Body of pancreas (tissue), 4 donors: Measurements from ENCODE around the gene ADTRP. TPM values are rescaled to one million over a fixed set of nuclear protein-coding genes. Genes with fewer than 3 reads are reported as not detected.

Experiments used
- ATAC-seq: fragments of 150-250 bp; one replicate; pipeline ENCODE4 v1.9.1; 2016
- DNase-seq, 4 donors: peaks; one replicate each; pipeline ENCODE4 v3.0.0-alpha.2; 2019
- H3K27ac ChIP-seq, 4 donors: fragments of 200-600 bp; sonication (generic); 1 replicate in 3 of 4; 2 replicates in 1 of 4; pipeline versions ENCODE4 v1.5.1 to v1.6.1; 2016 to 2019; ENCODE audit warnings: mild to moderate bottlenecking in 1 of 4, mixed read lengths in 1 of 4, moderate library complexity in 1 of 4
- H3K27me3 ChIP-seq, 2 donors: fragments of 200-600 bp; sonication (generic); one replicate each; pipeline ENCODE4 v1.6.0; 2016; ENCODE audit warnings: mild to moderate bottlenecking in 1 of 2
- H3K36me3 ChIP-seq, 2 donors: fragments of 200-600 bp; sonication (generic); replicated peaks in 1 of 2; 2 replicates each; pipeline ENCODE4 v1.5.1; 2016; ENCODE audit warnings: low read depth in 2 of 2; ENCODE audit not compliant: insufficient read depth in 1 of 2
- H3K4me1 ChIP-seq: fragments of 200-600 bp; sonication (generic); one replicate; pipeline ENCODE4 v1.6.0; 2016
- H3K4me3 ChIP-seq, 2 donors: fragments of 200-600 bp; sonication (generic); 1 replicate in 1 of 2; 2 replicates in 1 of 2; pipeline ENCODE4 v1.5.1; 2016 to 2019
- H3K9me3 ChIP-seq, 3 donors: fragments of 200-600 bp; sonication (generic); 1 replicate in 2 of 3; 2 replicates in 1 of 3; pipeline ENCODE4 v1.5.1; 2016
- CTCF ChIP-seq, 7 experiments: fragments of 450-650 bp in 4 of 7; fragments of 200-600 bp in 3 of 7; sonication (generic) in 3 of 7; IDR thresholded peaks; one replicate each; pipeline ENCODE4 v1.5.1; 2016 to 2019; ENCODE audit warnings: antibody characterized with exemption in 7 of 7
- POLR2A ChIP-seq, 3 donors: fragments of 450-650 bp; IDR thresholded peaks; one replicate each; pipeline ENCODE4 v1.6.1; 2016; ENCODE audit warnings: antibody characterized with exemption in 3 of 3, mild to moderate bottlenecking in 2 of 3
- WGBS, 2 donors: methylation state at CpG; one replicate each; pipeline ENCODE4 v1.1.5; 2017; 5-methylcytosine and 5-hydroxymethylcytosine counted together
- intact Hi-C: fragments of 100-400 bp; cut with DNase I; formaldehyde crosslinking; loops from one replicate; pipeline ENCODE4 v1.15.1; 2023
- total RNA-seq, 2 donors: library from RNA; depleted of rRNA; stranded (reverse); fragments of >200 nt; gene quantifications; one replicate each; pipeline ENCODE4 v1.1.0, GENCODE V29; 2016

The ADTRP gene
- total RNA-seq, 2 donors from 2014 or later: not detected

- ATAC-seq: no peak
- no peaks in the 10 kb centered on the region for H3K36me3 ChIP-seq
- no peaks in the 10 kb centered on the region for H3K4me1 ChIP-seq
- WGBS, 2 donors: 87 to 95% methylated on average over 6 of the region's 6 CpGs
- no peak overlapping the region for H3K27ac ChIP-seq
- TF ChIP-seq CTCF (IDR thresholded peaks at IDR 0.05) (no peak), POLR2A (IDR thresholded peaks at IDR 0.05) (no peak)
- intact Hi-C loops: no loop called here
- DNase-seq: no peak
- H3K27me3 ChIP-seq: no peaks in the 10 kb centered on the region
- no peak overlapping the region for H3K4me3 ChIP-seq
- no peaks in the 10 kb centered on the region for H3K9me3 ChIP-seq
These were observed 910 bp upstream of the ADTRP start for GRCh38 chr6:11779329-11780096.

GRCh38 chr6:11778036-11778435 lies 567 bp downstream of the ADTRP start:
- no peak for TF ChIP-seq CTCF (IDR thresholded peaks at IDR 0.05)
- H3K27me3 ChIP-seq: no peaks in the 10 kb centered on the region
- H3K9me3 ChIP-seq: no peaks in the 10 kb centered on the region
- no peaks in the 10 kb centered on the region for H3K36me3 ChIP-seq
- no peaks in the 10 kb centered on the region for H3K4me1 ChIP-seq
- no peak overlapping the region for H3K27ac ChIP-seq
- no peak for ATAC-seq
- no peak for DNase-seq
- intact Hi-C loops: no loop called here
- 91 to 94% methylated on average over 2 of the region's 2 CpGs for WGBS, 2 donors
- H3K4me3 ChIP-seq: no peak overlapping the region

- Histone ChIP-seq H3K27ac (no peak overlapping the region), H3K9me3 (no peaks in the 10 kb centered on the region), H3K36me3 (no peaks in the 10 kb centered on the region), H3K27me3 (no peaks in the 10 kb centered on the region), H3K4me3 (no peak overlapping the region), H3K4me1 (no peaks in the 10 kb centered on the region)
- DNase-seq (no peak), ATAC-seq (no peak)
- TF ChIP-seq CTCF (IDR thresholded peaks at IDR 0.05): no peak
- TF ChIP-seq POLR2A (IDR thresholded peaks at IDR 0.05): no peak
- WGBS, 2 donors: 89 to 90% methylated on average over 8 of the region's 8 CpGs
- intact Hi-C loops: no loop called here
These were observed 2.7 kb downstream of the ADTRP start for GRCh38 chr6:11775791-11776409.

GRCh38 chr6:11774426-11774825 lies 4.2 kb downstream of the ADTRP start:
- H3K36me3 ChIP-seq: no peaks in the 10 kb centered on the region
- ATAC-seq (no peak), DNase-seq (no peak)
- no peaks in the 10 kb centered on the region for H3K9me3 ChIP-seq
- H3K27me3 ChIP-seq: no peaks in the 10 kb centered on the region
- TF ChIP-seq CTCF (IDR thresholded peaks at IDR 0.05) (no peak), POLR2A (IDR thresholded peaks at IDR 0.05) (no peak)
- H3K4me3 ChIP-seq: no peak overlapping the region
- peaks cover 4% of the 10 kb centered on the region for H3K4me1 ChIP-seq
- intact Hi-C loops: no loop called here
- WGBS, 2 donors: 77 to 80% methylated on average over 4 of the region's 4 CpGs
- H3K27ac ChIP-seq: no peak overlapping the region

- H3K4me1 ChIP-seq: peaks cover 4% of the 10 kb centered on the region
- TF ChIP-seq CTCF (IDR thresholded peaks at IDR 0.05) (no peak), POLR2A (IDR thresholded peaks at IDR 0.05) (no peak)
- 93 to 95% methylated on average over 2 of the region's 2 CpGs for WGBS, 2 donors
- H3K27me3 ChIP-seq: no peaks in the 10 kb centered on the region
- no peaks in the 10 kb centered on the region for H3K9me3 ChIP-seq
- no peak overlapping the region for H3K4me3 ChIP-seq
- DNase-seq (no peak), ATAC-seq (no peak)
- intact Hi-C loops: no loop called here
- no peaks in the 10 kb centered on the region for H3K36me3 ChIP-seq
- H3K27ac ChIP-seq: no peak overlapping the region
These were observed 5.0 kb downstream of the ADTRP start for GRCh38 chr6:11773581-11773980.
